GM12878 (cell line): ENCODE data around the gene C6orf62. TPM values are rescaled to one million over a fixed set of nuclear protein-coding genes. Genes with fewer than 3 reads are reported as not detected.

Source experiments
- ATAC-seq: fragments of 200-7000 bp; cut with Tn5 transposase; 3 replicates; pipeline ENCODE4 v1.9.1; 2020; ENCODE audit warnings: mild to moderate bottlenecking, moderate library complexity
- BruUV-seq: library from RNA; stranded (reverse); fragments of 400-500 nt; replicated peaks from 2 replicates; lab custom pipeline; 2021; lab: Mats Ljungman, UMichigan
- CTCF ChIA-PET: fragments of 300-600 bp; sonication (Branson Sonifier 250); formaldehyde crosslinking; extraction: SDS; loops from one replicate; lab custom pipeline; 2021; ENCODE audit warnings: inconsistent platforms; lab: Yijun Ruan, JAX
- POLR2A ChIA-PET: fragments of 350-600 bp; formaldehyde crosslinking; extraction: SDS; loops from one replicate; lab custom pipeline; 2021; ENCODE audit warnings: inconsistent platforms; lab: Charles Lee
- RAD21 ChIA-PET: fragments of 300-600 bp; sonication (Branson Sonifier 250); formaldehyde crosslinking; loops from one replicate; lab custom pipeline; 2023; ENCODE audit warnings: antibody characterized with exemption; ENCODE audit not compliant: unreplicated experiment; lab: Charles Lee
- SMC1A ChIA-PET: fragments of 300-600 bp; sonication (Branson Sonifier 250); formaldehyde crosslinking; loops from one replicate; lab custom pipeline; 2023; ENCODE audit not compliant: unreplicated experiment, uncharacterized antibody; lab: Charles Lee
- DNase-seq: peaks from one replicate; pipeline ENCODE4 v3.0.0-alpha.2; 2011; ENCODE audit warnings: low read depth, low spot score
- FAIRE-seq: peaks from 3 replicates; lab custom pipeline; 2011; peaks lifted over from hg19 to GRCh38; lab: Jason Lieb, UNC
- H2AFZ ChIP-seq: 2 replicates; pipeline ENCODE4 v1.6.0; 2011; ENCODE audit warnings: low read depth, low read length, control low read depth; ENCODE audit not compliant: control insufficient read depth
- H3K27ac ChIP-seq: 2 replicates; pipeline ENCODE4 v1.5.1; 2011; ENCODE audit warnings: control low read depth; ENCODE audit not compliant: control insufficient read depth, insufficient read depth
- H3K27me3 ChIP-seq, 2 experiments: replicated peaks in 1 of 2; 2 replicates each; pipeline versions ENCODE4 v1.6.0 to v1.6.1; 2011; ENCODE audit warnings: low read length in 1 of 2; ENCODE audit not compliant: control insufficient read depth in 2 of 2, insufficient read depth in 2 of 2
- H3K36me3 ChIP-seq, 2 experiments: 2 replicates each; pipeline ENCODE4 v1.5.1; 2011; ENCODE audit warnings: low read length in 1 of 2; ENCODE audit not compliant: control insufficient read depth in 2 of 2, insufficient read depth in 2 of 2
- H3K4me1 ChIP-seq: 2 replicates; pipeline ENCODE4 v1.6.1; 2011; ENCODE audit warnings: mild to moderate bottlenecking, low read length, moderate library complexity, mixed read lengths; ENCODE audit not compliant: control insufficient read depth, insufficient read depth
- H3K4me2 ChIP-seq: 2 replicates; pipeline ENCODE4 v1.6.0; 2011; ENCODE audit warnings: control low read depth; ENCODE audit not compliant: control insufficient read depth, insufficient read depth
- H3K4me3 ChIP-seq: fragments of 200-600 bp; sonication (generic); 2 replicates; pipeline ENCODE4 v1.5.1; 2016
- H3K79me2 ChIP-seq: 2 replicates; pipeline ENCODE4 v1.6.0; 2011; ENCODE audit warnings: low read length; ENCODE audit not compliant: control insufficient read depth, insufficient read depth
- H3K9ac ChIP-seq: 2 replicates; pipeline ENCODE4 v1.8.0; 2011; ENCODE audit warnings: low read length, control low read depth, mixed read lengths; ENCODE audit not compliant: control insufficient read depth, insufficient read depth
- H3K9me3 ChIP-seq: replicated peaks from 3 replicates; pipeline ENCODE4 v1.5.1; 2011; ENCODE audit warnings: mild to moderate bottlenecking, low read length; ENCODE audit not compliant: control insufficient read depth, insufficient read depth
- H4K20me1 ChIP-seq: 2 replicates; pipeline ENCODE4 v1.6.0; 2011; ENCODE audit not compliant: control insufficient read depth, insufficient read depth
- POLR2AphosphoS5 ChIP-seq: IDR thresholded peaks from 2 replicates; pipeline ENCODE4 v1.6.1; 2011; ENCODE audit warnings: mild to moderate bottlenecking, low read length, inconsistent platforms
- RAD51 ChIP-seq: fragments of 450-650 bp; IDR thresholded peaks from 2 replicates; pipeline ENCODE4 v1.6.1; 2016; ENCODE audit warnings: moderate library complexity, mild to moderate bottlenecking, inconsistent platforms
- SMARCA5 ChIP-seq: fragments of 450-650 bp; IDR thresholded peaks from 2 replicates; pipeline ENCODE4 v1.6.1; 2017; ENCODE audit warnings: mild to moderate bottlenecking
- TAF1 ChIP-seq: IDR thresholded peaks from 2 replicates; pipeline ENCODE4 v1.6.1; 2011; ENCODE audit warnings: mild to moderate bottlenecking, low read depth, low read length, borderline replicate concordance
- YBX1 ChIP-seq: fragments of 450-650 bp; IDR thresholded peaks from 2 replicates; pipeline ENCODE4 v1.6.1; 2016; ENCODE audit warnings: antibody characterized with exemption
- ZNF207 ChIP-seq: fragments of 450-650 bp; IDR thresholded peaks from 2 replicates; pipeline ENCODE4 v1.6.1; 2014; ENCODE audit warnings: antibody characterized with exemption, mild to moderate bottlenecking, borderline replicate concordance
- WGBS: methylation state at CpG from one replicate; pipeline ENCODE4 v1.1.6; 2016; ENCODE audit warnings: low lambda C conversion rate; ENCODE audit not compliant: insufficient replicate concordance, insufficient coverage; ENCODE audit errors: missing lambda C conversion rate; 5-methylcytosine and 5-hydroxymethylcytosine counted together
- in situ Hi-C: fragments of 300-500 bp; cut with MboI; formaldehyde crosslinking; loops from 9 replicates; pipeline ENCODE4 v1.14.3; 2018; ENCODE audit warnings: mixed read lengths
- intact Hi-C: fragments of 100-400 bp; cut with micrococcal nuclease; formaldehyde crosslinking; loops from one replicate; pipeline ENCODE4 v1.14.2; 2022; ENCODE audit not compliant: unreplicated experiment
- polyA plus RNA-seq, 11 experiments: library from polyadenylated mRNA; depleted of rRNA in 4 of 11; unstranded in 6 of 11; stranded (reverse) in 5 of 11; fragments of >200 nt; fragmentation: Nextera tagmentation in 4 of 11; fragmentation: Illumina TruSeq in 1 of 11; extraction: Ambion mirVana in 4 of 11; extraction: Trizol in 1 of 11; gene quantifications; 1 replicate in 1 of 11; 2 replicates in 10 of 11; pipeline versions ENCODE4 v1.2.1 to v1.2.3, GENCODE V29; 2011 to 2016; ENCODE audit warnings: inconsistent platforms in 2 of 11, missing spikeins in 2 of 11, low read depth in 1 of 11
- total RNA-seq, 4 experiments: library from RNA; depleted of rRNA in 3 of 4; stranded (reverse); fragments of >200 nt in 3 of 4; fragmentation: Illumina TruSeq in 1 of 4; extraction: Trizol in 1 of 4; gene quantifications; 2 replicates each; pipeline versions ENCODE4 v1.2.1 to v1.2.3, GENCODE V29; 2013 to 2021

The C6orf62 gene
- total and polyA plus RNA-seq, 10 of the 15 experiments (the other 5 are each of a cell fraction or from before 2014, with no cell fraction given) = 55.6 to 565 (median 126) TPM

GRCh38 chr6:24759718-24760117, 40.8 kb upstream of the C6orf62 start:
- BruUV-seq = no TSS peak
- no peaks in the 10 kb centered on the region for H3K27me3 ChIP-seq
- no peak overlapping the region for H3K4me3 ChIP-seq
- ATAC-seq (no peak), FAIRE-seq (no peak)
- H3K27ac ChIP-seq = no peak overlapping the region
- H3K79me2 ChIP-seq = no peaks in the 10 kb centered on the region
- ChIA-PET SMC1A (interaction anchor here (1.1 to 2.1 kb wide), 2 partner anchors 42 to 190 kb away, joined by 3 to 7 read pairs; no protein-coding TSS in a partner anchor), RAD21 (interaction anchor here (0.6 to 1.9 kb wide), 2 partner anchors 16 to 17 kb away, joined by 3 to 4 read pairs; no protein-coding TSS in a partner anchor), CTCF (interaction anchor here (0.6 to 0.9 kb wide), 3 partner anchors 176 to 259 kb away, joined by 3 read pairs; no protein-coding TSS in a partner anchor)
- no peak overlapping the region for H3K4me2 ChIP-seq
- TF ChIP-seq POLR2AphosphoS5 (no peak), RAD51 (no peak), SMARCA5 (no peak), TAF1 (no peak)
- TF ChIP-seq, all 136 proteins: peak for 0
- no peaks in the 10 kb centered on the region for H3K36me3 ChIP-seq
- no peaks in the 10 kb centered on the region for H4K20me1 ChIP-seq
- H3K4me1 ChIP-seq = no peaks in the 10 kb centered on the region
- POLR2A ChIA-PET = no interaction called here
- intact Hi-C loops (no loop called here), in situ Hi-C loops (loop anchor here (5.0 kb wide), 1 partner anchor 172 kb away; no protein-coding TSS in a partner anchor)
- no peak overlapping the region for H2AFZ ChIP-seq
- DNase-seq = no peak
- 98% methylated on average over 3 of the region's 3 CpGs for WGBS
- H3K9ac ChIP-seq = no peak overlapping the region
- H3K9me3 ChIP-seq = peaks cover 2% of the 10 kb centered on the region; the same call in 1 of the 3 replicates

GRCh38 chr6:24757611-24758010, 38.7 kb upstream of the C6orf62 start:
- ChIA-PET RAD21 (interaction anchor here (1.9 kb wide), 1 partner anchor 15 kb away, joined by 4 read pairs; no protein-coding TSS in a partner anchor), CTCF (interaction anchor here (0.6 to 1.6 kb wide), 3 partner anchors 174 to 1143 kb away, joined by 3 to 4 read pairs (median 3); no protein-coding TSS in a partner anchor), SMC1A (interaction anchor here (1.2 to 1.8 kb wide), 3 partner anchors 10 to 177 kb away, joined by 3 to 8 read pairs (median 3); no protein-coding TSS in a partner anchor), POLR2A (no interaction called here)
- Histone ChIP-seq H3K27ac (no peak overlapping the region), H3K27me3 (no peaks in the 10 kb centered on the region), H3K9ac (no peak overlapping the region), H2AFZ (no peak overlapping the region), H3K9me3 (peaks cover 2% of the 10 kb centered on the region; the same call in 1 of the 3 replicates), H3K4me2 (no peak overlapping the region), H3K4me3 (no peak overlapping the region), H3K36me3 (no peaks in the 10 kb centered on the region), H3K79me2 (no peaks in the 10 kb centered on the region), H4K20me1 (no peaks in the 10 kb centered on the region), H3K4me1 (no peaks in the 10 kb centered on the region)
- BruUV-seq = no TSS peak
- WGBS = 97% methylated on average over 6 of the region's 6 CpGs
- TF ChIP-seq YBX1 (no peak), ZNF207 (no peak)
- intact Hi-C loops = no loop called here
- FAIRE-seq (no peak), ATAC-seq (no peak), DNase-seq (no peak)
- in situ Hi-C loops = no loop called here
